ENCODE measurements around the gene EVL. TPM values are rescaled to one million over a fixed set of nuclear protein-coding genes. Genes with fewer than 3 reads are reported as not detected.

Gene EVL
- total RNA-seq, 1 donor from 2014 or later: 11.7 TPM

GRCh38 chr14:100134586-100134985 is 69.4 kb downstream of the EVL start:
- no peak for TF ChIP-seq CTCF (IDR thresholded peaks at IDR 0.05)
- H3K4me3 ChIP-seq: no peak overlapping the region
- H3K4me1 ChIP-seq: no peaks in the 10 kb centered on the region
- intact Hi-C loops (cut with DNase I): no loop called here
- DNase-seq (ENCODE audit: low spot score in 2 of 2): no peak
- H3K9me3 ChIP-seq: no peaks in the 10 kb centered on the region
- H3K27ac ChIP-seq: no peak overlapping the region
- no peaks in the 10 kb centered on the region for H3K27me3 ChIP-seq
- peaks cover 8 to 9% of the 10 kb centered on the region in 2 donors for H3K36me3 ChIP-seq

- no peak for TF ChIP-seq CTCF (IDR thresholded peaks at IDR 0.05)
- intact Hi-C loops (cut with DNase I): no loop called here
- no peak overlapping the region for H3K27ac ChIP-seq
- DNase-seq (ENCODE audit: low spot score in 2 of 2): no peak
- peaks cover 7 to 8% of the 10 kb centered on the region in 2 donors for H3K36me3 ChIP-seq
- H3K27me3 ChIP-seq: no peaks in the 10 kb centered on the region
- no peak overlapping the region for H3K4me3 ChIP-seq
- no peaks in the 10 kb centered on the region for H3K4me1 ChIP-seq
- H3K9me3 ChIP-seq: no peaks in the 10 kb centered on the region
Measured at GRCh38 chr14:100135073-100135472, 69.9 kb downstream of the EVL start.

- no peak for DNase-seq (ENCODE audit: low spot score in 2 of 2)
- Histone ChIP-seq H3K9me3 (no peaks in the 10 kb centered on the region), H3K27me3 (no peaks in the 10 kb centered on the region), H3K27ac (no peak overlapping the region), H3K36me3 (peaks cover 6 to 8% of the 10 kb centered on the region in 2 donors), H3K4me3 (no peak overlapping the region), H3K4me1 (no peaks in the 10 kb centered on the region)
- intact Hi-C loops (cut with DNase I): no loop called here
- no peak for TF ChIP-seq CTCF (IDR thresholded peaks at IDR 0.05)
Measured at GRCh38 chr14:100135784-100136183, 70.6 kb downstream of the EVL start.

- Histone ChIP-seq H3K9me3 (no peaks in the 10 kb centered on the region), H3K36me3 (peaks cover 5 to 8% of the 10 kb centered on the region in 2 donors), H3K27ac (no peak overlapping the region), H3K27me3 (no peaks in the 10 kb centered on the region), H3K4me3 (no peak overlapping the region), H3K4me1 (no peaks in the 10 kb centered on the region)
- TF ChIP-seq CTCF (IDR thresholded peaks at IDR 0.05): no peak
- intact Hi-C loops (cut with DNase I): no loop called here
- no peak for DNase-seq (ENCODE audit: low spot score in 2 of 2)
Measured at GRCh38 chr14:100137173-100137572, 72.0 kb downstream of the EVL start.

- intact Hi-C loops (cut with DNase I): no loop called here
- H3K27ac ChIP-seq: no peak overlapping the region
- peaks cover 0 to 3% of the 10 kb centered on the region in 2 donors for H3K36me3 ChIP-seq
- no peaks in the 10 kb centered on the region for H3K9me3 ChIP-seq
- H3K4me1 ChIP-seq: no peaks in the 10 kb centered on the region
- DNase-seq (ENCODE audit: low spot score in 2 of 2): no peak
- H3K4me3 ChIP-seq: no peak overlapping the region
- TF ChIP-seq CTCF (IDR thresholded peaks at IDR 0.05): no peak
- no peaks in the 10 kb centered on the region for H3K27me3 ChIP-seq
Measured at GRCh38 chr14:100138082-100138787, 73.0 kb downstream of the EVL start.
